GM18498 (cell line): ENCODE results near the gene TTC7B.

ENCODE experiments used
- ATAC-seq: cut with Tn5 transposase; IDR thresholded peaks from one replicate; pipeline ENCODE4 v1.9.1; 2021; ENCODE audit warnings: mild to moderate bottlenecking, moderate library complexity; ENCODE audit not compliant: unreplicated experiment

Gene TTC7B

DNA sequence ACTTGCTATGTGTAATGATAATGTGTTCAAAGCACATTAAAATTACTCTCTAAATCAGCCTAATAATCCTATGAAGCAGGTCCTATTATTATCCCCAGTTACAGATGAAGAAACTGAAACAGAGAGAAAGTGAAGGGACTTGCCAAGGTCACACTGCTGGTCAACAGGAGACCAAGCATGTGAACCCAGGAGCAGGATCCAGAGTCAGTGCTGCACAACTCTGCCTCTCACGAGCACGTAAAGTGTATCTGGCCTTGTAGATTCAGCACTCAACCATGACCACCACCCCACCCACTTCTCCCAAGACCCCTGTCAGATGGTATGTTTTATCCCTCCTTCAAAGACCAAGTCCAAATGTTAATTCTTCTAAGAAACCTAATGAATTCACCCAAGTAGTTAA lies 100.7 kb downstream of the TTC7B start:
- ATAC-seq: no peak

GRCh38 chr14:90714811-90715210 lies 101.4 kb downstream of the TTC7B start:
- ATAC-seq: no peak

DNA sequence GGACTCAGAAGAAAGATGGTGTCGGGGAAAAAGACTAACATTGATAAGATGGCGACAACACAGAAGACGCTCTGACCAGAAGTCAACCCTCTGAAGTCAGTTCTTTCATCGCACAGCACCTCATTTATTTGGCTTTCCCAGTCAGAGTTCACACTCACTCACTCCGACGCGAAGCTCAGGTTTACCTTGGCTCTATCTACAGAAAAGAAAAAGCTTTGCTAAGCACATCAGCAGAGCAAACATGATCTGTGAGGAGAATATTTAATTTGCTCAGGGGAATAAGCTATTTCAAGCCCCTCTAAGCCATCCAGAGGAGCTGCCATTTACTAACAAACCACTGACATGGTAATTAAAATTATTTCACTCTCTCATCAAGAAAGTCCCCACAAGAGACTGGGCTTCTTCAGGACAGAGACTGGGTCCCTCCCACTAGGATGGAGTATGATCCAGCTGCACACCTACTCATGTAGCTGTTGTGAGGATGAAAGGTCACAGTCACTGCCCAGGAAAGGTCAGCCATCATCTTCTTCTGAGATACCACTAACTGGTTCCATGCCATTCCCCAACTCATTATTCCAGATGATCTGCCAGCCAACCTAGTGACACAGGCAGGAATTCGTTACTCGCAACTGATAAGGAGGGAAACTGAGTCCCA lies 111.4 kb downstream of the TTC7B start:
- ATAC-seq: no peak

DNA sequence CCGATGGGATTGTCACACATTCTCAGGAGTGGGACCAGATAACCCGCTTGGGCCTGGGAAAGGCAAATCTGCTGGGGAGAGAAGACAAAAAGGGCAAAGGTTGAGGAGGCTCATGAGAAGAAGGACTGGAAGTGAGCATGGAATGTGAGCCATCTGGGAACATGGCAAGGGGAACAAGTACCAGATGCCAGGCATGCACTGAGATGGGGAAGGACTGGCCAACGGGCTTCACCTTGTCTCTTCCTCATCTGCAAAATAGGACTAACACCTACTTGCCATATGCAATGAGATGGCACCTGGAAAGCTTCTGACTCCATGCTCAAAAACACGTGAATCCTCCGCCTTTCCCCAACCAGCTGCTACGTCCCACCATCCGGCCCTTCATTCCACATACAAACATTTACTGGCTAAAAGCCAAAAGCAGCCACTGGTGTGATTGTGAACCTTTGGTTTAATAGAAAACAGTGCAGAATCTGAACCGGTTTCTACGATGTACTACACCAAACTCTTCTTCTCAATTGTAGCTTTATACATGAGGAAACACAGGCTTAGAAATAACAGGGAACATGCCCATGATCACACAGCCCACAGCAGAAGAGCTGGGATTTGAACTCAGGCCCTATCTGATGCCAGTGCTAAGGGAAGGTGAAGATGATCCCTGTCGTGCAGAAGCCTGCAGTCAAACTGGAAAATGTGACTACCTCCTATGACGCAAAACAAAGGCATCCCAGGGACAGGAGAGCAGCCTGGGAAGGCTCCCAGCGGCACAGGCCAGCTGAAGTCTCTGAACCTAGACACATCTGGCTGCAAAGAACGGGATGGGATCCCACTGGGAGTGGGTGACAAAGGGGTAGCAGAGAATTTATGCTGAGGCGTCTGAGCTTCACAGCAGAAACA lies 112.1 kb downstream of the TTC7B start:
- ATAC-seq: no peak

DNA sequence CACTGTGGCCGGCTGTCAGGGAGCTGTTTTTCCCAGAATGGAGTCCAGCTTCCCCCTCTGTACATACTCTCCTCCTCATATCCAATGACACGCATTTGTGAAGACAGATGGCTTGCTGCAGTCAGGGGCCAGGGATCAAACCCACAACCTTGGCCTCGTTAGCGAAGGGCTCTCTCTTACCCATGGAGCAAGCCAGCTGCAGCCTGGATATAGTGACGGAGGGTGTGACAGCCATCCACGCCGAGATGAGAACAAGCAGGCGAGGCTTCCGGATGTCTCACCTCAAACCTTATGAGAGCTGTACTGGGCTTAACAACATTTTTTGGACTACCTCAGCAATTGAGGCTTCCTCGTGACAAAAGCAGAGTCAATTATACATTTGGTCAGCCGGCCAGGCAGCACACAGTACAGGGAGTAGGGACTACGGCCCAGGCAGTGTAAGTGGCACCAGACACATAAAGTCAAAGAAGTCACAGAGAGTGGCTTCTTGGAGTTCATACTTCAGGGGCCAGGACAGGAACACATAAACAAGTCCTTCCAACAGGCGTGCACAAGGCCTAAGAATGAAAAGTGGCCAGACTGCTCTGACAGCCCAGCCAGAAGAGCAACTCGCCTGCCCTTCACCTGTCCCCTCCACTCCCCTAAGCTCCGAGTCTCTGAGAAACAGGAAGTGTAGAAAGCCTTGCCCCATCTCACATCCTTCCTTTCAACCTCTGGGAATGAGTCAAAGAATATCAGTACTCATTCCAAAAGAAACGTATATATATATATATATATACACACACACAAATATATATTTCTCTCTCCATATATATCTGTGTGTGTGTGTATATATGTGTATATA lies 115.1 kb downstream of the TTC7B start:
- ATAC-seq: no peak

- no peak for ATAC-seq
Observed at GRCh38 chr14:90699016-90699415, 117.2 kb downstream of the TTC7B start.

DNA sequence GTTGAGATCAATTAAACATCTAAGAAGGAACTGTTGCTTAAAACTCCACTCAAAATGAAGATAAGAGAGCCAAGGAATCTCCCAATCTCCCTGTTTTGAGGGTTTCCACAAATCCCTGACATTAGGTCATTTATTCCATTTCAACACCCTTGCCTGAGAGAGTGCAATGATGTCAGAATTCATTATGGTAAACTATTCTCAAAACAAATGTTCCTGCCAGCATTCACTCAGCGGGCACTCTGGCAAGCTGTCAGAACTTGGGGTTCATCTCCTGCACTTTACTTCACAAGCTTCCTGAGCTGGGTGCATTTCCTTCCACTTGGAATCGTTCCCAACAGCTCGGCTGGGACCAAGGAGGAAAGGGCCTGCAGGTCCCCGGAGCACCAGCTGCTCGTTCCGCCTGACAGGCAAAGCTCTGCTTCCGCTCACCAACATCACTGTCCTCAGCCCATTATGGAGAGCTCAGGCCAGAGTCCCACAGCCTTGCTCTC lies 117.8 kb downstream of the TTC7B start:
- no peak for ATAC-seq

DNA sequence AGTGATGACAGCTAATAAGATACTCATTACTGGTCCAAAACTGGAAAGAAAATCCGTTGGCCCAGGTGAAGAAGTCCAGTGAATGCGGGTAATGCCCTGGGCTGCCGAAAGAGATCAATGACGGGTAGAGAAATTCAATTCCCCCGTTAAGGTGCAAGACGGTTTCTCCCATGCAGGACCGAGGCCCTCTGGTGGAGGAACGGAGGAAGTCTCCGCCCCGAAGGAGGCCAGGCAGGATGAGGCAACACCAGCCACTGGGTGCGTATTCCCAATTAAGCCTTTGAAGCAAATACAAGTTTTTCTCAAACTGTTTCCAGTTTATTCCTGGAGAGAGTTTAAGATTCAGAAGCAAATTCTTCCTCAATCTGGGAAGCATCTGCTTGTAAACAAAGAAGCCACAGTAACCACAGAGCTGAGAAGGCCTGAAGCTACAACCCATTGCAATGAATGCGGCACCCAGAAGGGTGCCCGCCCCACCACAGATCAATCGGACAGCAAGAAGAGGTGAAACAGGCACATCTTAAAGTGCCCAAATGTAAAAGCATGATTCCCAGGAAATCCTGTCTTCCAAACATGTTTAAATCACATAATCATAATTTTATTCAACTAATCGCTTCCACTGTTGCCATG lies 118.5 kb downstream of the TTC7B start:
- ATAC-seq: peak; percentile 93

GRCh38 chr14:90697132-90697531 lies 119.1 kb downstream of the TTC7B start:
- ATAC-seq: no peak

GRCh38 chr14:90696720-90697119 lies 119.5 kb downstream of the TTC7B start:
- no peak for ATAC-seq

DNA sequence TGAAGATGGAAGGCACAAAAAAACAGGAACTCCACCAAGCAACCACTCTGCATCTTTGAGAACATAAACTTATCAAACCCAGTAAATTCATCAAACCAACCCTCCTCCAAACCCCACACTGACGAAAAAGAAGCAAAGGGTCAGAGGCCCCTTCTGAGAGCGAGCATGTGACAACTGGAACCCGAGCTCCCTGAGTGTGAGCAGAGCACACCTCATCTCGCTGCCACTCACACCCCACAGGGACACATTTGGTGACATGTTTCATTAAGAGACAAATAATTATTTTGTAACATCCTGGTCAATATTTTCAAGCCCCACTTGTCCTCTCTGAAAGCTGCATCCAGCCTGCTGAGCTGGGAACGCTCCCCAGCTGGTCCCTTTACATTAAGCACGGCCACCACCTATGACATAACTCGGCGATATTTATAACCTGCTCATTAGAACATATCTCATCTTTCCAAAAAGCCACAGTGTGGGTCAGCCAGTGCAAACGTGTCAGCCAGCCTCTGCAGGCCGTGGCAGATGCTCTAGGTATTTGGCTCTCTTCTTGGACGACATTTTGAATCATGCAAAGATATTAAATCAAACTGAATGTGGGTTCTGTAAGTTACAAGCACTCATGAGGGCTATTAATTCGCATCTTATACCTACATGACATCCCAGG lies 120.1 kb downstream of the TTC7B start:
- no peak for ATAC-seq

DNA sequence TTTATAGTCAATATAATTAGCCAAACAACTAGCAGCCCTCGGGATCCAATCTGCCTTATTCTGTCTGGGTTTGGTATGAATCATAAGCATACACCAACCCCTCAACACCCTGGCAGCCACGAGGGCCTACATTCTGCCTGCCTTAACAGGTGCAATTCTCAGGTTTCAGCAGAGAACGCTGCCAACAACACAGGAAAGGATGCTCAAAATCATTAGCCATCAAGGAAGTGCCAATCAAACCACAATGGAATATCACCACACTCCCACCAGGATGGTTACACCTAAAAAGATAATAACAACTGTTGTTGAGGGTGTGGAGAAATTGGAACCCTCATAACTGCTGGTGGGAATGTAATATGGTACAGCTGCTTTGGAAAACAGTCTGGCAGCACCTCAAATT lies 122.8 kb downstream of the TTC7B start:
- ATAC-seq: no peak

- ATAC-seq: no peak
Observed at GRCh38 chr14:90692826-90693225, 123.4 kb downstream of the TTC7B start.

DNA sequence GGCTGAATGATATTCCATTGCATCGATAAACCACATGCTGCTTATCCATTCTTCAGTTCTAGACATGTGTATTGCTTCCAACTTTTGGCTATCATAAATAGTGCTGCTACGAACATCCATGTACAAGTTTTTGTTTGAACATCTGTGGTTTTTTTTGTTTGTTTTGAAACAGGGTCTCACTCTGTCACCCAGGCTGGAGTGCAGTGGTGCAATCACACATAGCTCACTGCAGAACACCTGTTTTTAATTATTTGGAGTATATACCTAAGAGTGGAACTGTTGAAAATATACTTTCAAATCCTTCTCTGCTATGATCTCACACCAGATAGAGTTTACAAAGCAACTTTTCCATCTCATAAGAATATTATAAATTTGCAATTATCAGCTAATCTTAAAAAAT lies 124.2 kb downstream of the TTC7B start:
- no peak for ATAC-seq

- ATAC-seq: no peak
Observed at GRCh38 chr14:90691627-90692026, 124.6 kb downstream of the TTC7B start.

- ATAC-seq: no peak
Observed at GRCh38 chr14:90687680-90688079, 128.6 kb downstream of the TTC7B start.

- no peak for ATAC-seq
Observed at GRCh38 chr14:90682615-90683014, 133.6 kb downstream of the TTC7B start.

GRCh38 chr14:90681929-90682328 lies 134.3 kb downstream of the TTC7B start:
- no peak for ATAC-seq

- no peak for ATAC-seq
Observed at GRCh38 chr14:90678846-90679362, 137.3 kb downstream of the TTC7B start.

- ATAC-seq: no peak
Observed at GRCh38 chr14:90678420-90678819, 137.8 kb downstream of the TTC7B start.
